ENCODE results near the gene SHLD1.
"Not testable (repeated sequence)": the region's sequence is repeated elsewhere in the genome, so short reads cannot be mapped to it uniquely, and the experiment has no call there.

Gene SHLD1

DNA sequence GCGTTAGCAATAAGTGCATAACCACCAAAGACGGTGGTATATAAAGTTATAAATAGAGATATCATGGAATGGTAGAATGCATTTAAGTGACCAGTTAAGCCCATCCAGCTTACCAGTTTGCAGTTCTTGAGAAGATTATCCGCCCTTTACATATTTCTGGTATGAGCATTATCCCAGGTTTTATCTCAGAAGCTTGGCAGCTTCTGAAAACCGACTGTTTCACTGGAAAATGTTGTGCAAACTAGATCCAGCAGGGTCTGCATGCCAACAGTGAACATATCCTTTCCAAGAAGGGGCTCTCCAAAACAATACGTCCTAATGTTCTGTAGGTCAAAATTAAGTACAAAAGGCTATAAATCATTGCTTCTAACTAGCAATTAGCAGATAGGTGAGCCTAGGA, 29.5 kb upstream of the SHLD1 start:
- no peak for DNase-seq
- Mint-ChIP-seq H3K4me1 (no peaks in the 10 kb centered on the region), H3K9me3 (peaks cover 12% of the 10 kb centered on the region), H3K27me3 (ENCODE audit: low read depth, poor library complexity) (peaks cover 22% of the 10 kb centered on the region), H3K4me3 (no peak overlapping the region), H3K36me3 (ENCODE audit: low read depth) (no peaks in the 10 kb centered on the region), H3K27ac (no peak overlapping the region)
- no peak for TF ChIP-seq CTCF (IDR thresholded peaks at IDR 0.05)

DNA sequence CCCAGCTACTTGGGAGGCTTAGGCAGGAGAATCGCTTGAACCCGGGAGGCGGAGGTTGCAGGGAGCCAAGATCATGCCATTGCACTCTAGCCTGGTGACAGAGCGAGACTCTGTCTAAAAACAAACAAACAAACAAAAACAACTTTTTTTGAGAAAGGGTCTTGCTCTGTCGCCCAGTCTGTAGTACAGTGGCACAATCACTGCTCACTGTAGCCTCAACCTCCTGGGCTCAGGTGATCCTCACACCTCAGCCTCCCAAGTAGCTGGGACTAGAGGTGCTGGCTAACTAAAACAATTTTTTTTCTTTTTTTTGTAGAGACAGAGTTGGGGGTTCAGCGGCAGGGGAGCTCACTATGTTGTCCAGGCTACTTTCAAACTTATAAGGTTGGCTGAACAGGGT, 28.8 kb upstream of the SHLD1 start:
- not testable (repeated sequence) for H3K4me1 Mint-ChIP-seq; H3K36me3 Mint-ChIP-seq (ENCODE audit: low read depth); H3K27ac Mint-ChIP-seq; DNase-seq; H3K9me3 Mint-ChIP-seq; H3K4me3 Mint-ChIP-seq
- H3K27me3 Mint-ChIP-seq (ENCODE audit: low read depth, poor library complexity), result peaks cover 22% of the 10 kb centered on the region

- H3K27ac Mint-ChIP-seq, result no peak overlapping the region
- no peaks in the 10 kb centered on the region for H3K9me3 Mint-ChIP-seq
Measured at GRCh38 chr20:5722927-5723326, 27.3 kb upstream of the SHLD1 start.

GRCh38 chr20:5725183-5725463, 25.1 kb upstream of the SHLD1 start:
- not testable (repeated sequence) for H3K27ac Mint-ChIP-seq; H3K9me3 Mint-ChIP-seq; H3K4me3 Mint-ChIP-seq; H3K36me3 Mint-ChIP-seq (ENCODE audit: low read depth); DNase-seq; H3K4me1 Mint-ChIP-seq
- H3K27me3 Mint-ChIP-seq (ENCODE audit: low read depth, poor library complexity), result peaks cover 11% of the 10 kb centered on the region

More at GRCh38 chr20:5722927-5723326, 27.3 kb upstream of the SHLD1 start:
- Mint-ChIP-seq H3K4me3 (no peak overlapping the region), H3K27me3 (ENCODE audit: low read depth, poor library complexity) (peaks cover 19% of the 10 kb centered on the region), H3K36me3 (ENCODE audit: low read depth) (no peaks in the 10 kb centered on the region), H3K4me1 (no peaks in the 10 kb centered on the region)
- TF ChIP-seq CTCF (IDR thresholded peaks at IDR 0.05), result no peak
- no peak for DNase-seq

- no peak for TF ChIP-seq CTCF (IDR thresholded peaks at IDR 0.05)
- no peaks in the 10 kb centered on the region for H3K36me3 Mint-ChIP-seq (ENCODE audit: low read depth)
- H3K27me3 Mint-ChIP-seq (ENCODE audit: low read depth, poor library complexity), result peaks cover 14% of the 10 kb centered on the region
- H3K27ac Mint-ChIP-seq, result no peak overlapping the region
- no peak for DNase-seq
- no peaks in the 10 kb centered on the region for H3K9me3 Mint-ChIP-seq
- no peak overlapping the region for H3K4me3 Mint-ChIP-seq
- H3K4me1 Mint-ChIP-seq, result no peaks in the 10 kb centered on the region
Measured at GRCh38 chr20:5727018-5727515, 23.1 kb upstream of the SHLD1 start.

DNA sequence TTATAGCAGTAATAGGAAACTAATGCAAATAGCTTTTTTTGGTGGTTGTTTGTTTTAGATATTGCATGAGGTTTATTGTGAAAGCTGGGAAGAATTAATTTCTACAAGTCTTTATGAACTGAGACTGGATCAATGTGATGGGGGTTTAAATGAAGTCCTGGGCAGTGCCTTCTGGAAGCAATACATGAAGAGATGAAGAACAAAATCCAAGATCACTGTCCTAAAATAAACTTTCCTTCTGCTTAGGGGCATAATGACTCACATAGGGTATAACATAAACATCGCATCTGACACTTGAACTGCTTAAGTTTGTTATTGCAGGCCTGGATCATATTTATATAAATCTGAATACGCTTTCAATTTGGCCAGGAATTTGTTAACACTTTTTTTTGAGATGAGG, 20.9 kb upstream of the SHLD1 start:
- Mint-ChIP-seq H3K27me3 (ENCODE audit: low read depth, poor library complexity) (peaks cover 22% of the 10 kb centered on the region), H3K27ac (no peak overlapping the region), H3K4me3 (no peak overlapping the region), H3K36me3 (ENCODE audit: low read depth) (no peaks in the 10 kb centered on the region), H3K4me1 (no peaks in the 10 kb centered on the region), H3K9me3 (no peaks in the 10 kb centered on the region)
- DNase-seq, result no peak
- TF ChIP-seq CTCF (IDR thresholded peaks at IDR 0.05), result no peak

DNA sequence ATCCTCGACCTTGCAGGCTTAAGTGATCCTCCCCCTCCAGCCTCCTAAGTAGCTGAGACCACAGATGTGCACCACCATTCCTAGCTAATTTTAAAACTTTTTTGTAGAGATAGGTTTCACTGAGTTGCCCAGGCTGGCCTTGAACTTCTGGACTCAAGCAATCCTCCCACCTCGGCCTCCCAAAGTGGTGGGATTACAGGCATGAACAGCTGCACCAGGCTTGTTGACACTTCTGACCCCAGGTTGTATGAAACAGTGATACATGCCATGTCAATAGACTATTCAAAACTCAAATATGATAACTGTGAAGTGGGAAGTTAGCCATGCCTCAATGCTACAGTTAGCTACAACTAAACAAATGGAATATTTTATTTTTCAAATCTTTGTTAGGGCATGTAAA, 20.1 kb upstream of the SHLD1 start:
- Mint-ChIP-seq H3K36me3 (ENCODE audit: low read depth) (no peaks in the 10 kb centered on the region), H3K4me3 (no peak overlapping the region), H3K27me3 (ENCODE audit: low read depth, poor library complexity) (peaks cover 20% of the 10 kb centered on the region), H3K9me3 (no peaks in the 10 kb centered on the region), H3K4me1 (no peaks in the 10 kb centered on the region), H3K27ac (no peak overlapping the region)
- DNase-seq, result no peak
- TF ChIP-seq CTCF (IDR thresholded peaks at IDR 0.05), result no peak

Measured in nephron progenitor cell (in vitro differentiated cells).